Measurements from ENCODE around the gene TDRKH.

The TDRKH gene

GRCh38 chr1:151822404-151822803 lies 32.1 kb upstream of the TDRKH start:
- DNase-seq, result no peak

GRCh38 chr1:151820940-151821339 lies 30.6 kb upstream of the TDRKH start:
- no peak for DNase-seq

- no peak for DNase-seq
Observed at GRCh38 chr1:151819976-151820623, 29.8 kb upstream of the TDRKH start.

GRCh38 chr1:151819227-151819835 lies 29.0 kb upstream of the TDRKH start:
- DNase-seq, result no peak

GRCh38 chr1:151817353-151817730 lies 27.0 kb upstream of the TDRKH start:
- DNase-seq, result no peak

- no peak for DNase-seq
Observed at GRCh38 chr1:151816548-151817352, 26.4 kb upstream of the TDRKH start.

GRCh38 chr1:151815716-151816327 lies 25.5 kb upstream of the TDRKH start:
- no peak for DNase-seq

GRCh38 chr1:151814971-151815545 lies 24.8 kb upstream of the TDRKH start:
- DNase-seq, result no peak

- no peak for DNase-seq
Observed at GRCh38 chr1:151814426-151814825, 24.1 kb upstream of the TDRKH start.

- no peak for DNase-seq
Observed at GRCh38 chr1:151813271-151813977, 23.1 kb upstream of the TDRKH start.

- DNase-seq, result no peak
Observed at GRCh38 chr1:151811181-151811580, 20.9 kb upstream of the TDRKH start.

GRCh38 chr1:151809985-151810556 lies 19.8 kb upstream of the TDRKH start:
- DNase-seq, result no peak

- DNase-seq, result no peak
Observed at GRCh38 chr1:151809290-151809984, 19.1 kb upstream of the TDRKH start.

GRCh38 chr1:151807766-151808165 lies 17.5 kb upstream of the TDRKH start:
- no peak for DNase-seq

- DNase-seq, result no peak
Observed at GRCh38 chr1:151807131-151807530, 16.8 kb upstream of the TDRKH start.

GRCh38 chr1:151806170-151806569 lies 15.9 kb upstream of the TDRKH start:
- DNase-seq, result no peak

- DNase-seq, result no peak
Observed at GRCh38 chr1:151805066-151805820, 14.9 kb upstream of the TDRKH start, which contains the start of gene LINGO4. Gene LINGO4 (minus strand): TSS chr1:151805419. CDS start chr1:151802704, 2,715 bp downstream.

- no peak for DNase-seq
Observed at GRCh38 chr1:151803915-151804314, 13.6 kb upstream of the TDRKH start.

- no peak for DNase-seq
Observed at GRCh38 chr1:151803164-151803563, 12.9 kb upstream of the TDRKH start.

GRCh38 chr1:151802372-151802771 lies 12.1 kb upstream of the TDRKH start:
- no peak for DNase-seq

GRCh38 chr1:151801846-151802245 lies 11.5 kb upstream of the TDRKH start:
- DNase-seq, result no peak
